C4-2B (cell line): ENCODE measurements around the gene CLTB.

Source experiments
- CTCF ChIP-seq: fragments of 450-650 bp; conservative IDR thresholded peaks from 2 replicates; pipeline ENCODE4 v1.5.1; 2017; ENCODE audit warnings: mild to moderate bottlenecking
- ZFX ChIP-seq: fragments of 450-650 bp; IDR thresholded peaks from 2 replicates; pipeline ENCODE4 v1.6.1; 2017

- TF ChIP-seq CTCF (no peak), ZFX (no peak)
These were observed 7.8 kb upstream of the CLTB start for GRCh38 chr5:176424181-176424580.
